Stimulated activated CD4-positive, alpha-beta T cell treated with anti-CD3 and anti-CD28 coated beads, Interleukin-12 subunit alpha, Interleukin-12 subunit beta, amount 100 ng/mL, for 48 hours (primary cell): ENCODE data around the gene FMNL2.

ENCODE experiments used
- DNase-seq, 3 donors: peaks; one replicate each; pipeline ENCODE4 v3.0.0-alpha.2; 2020; ENCODE audit warnings: low read depth in 2 of 3, low spot score in 1 of 3

Gene FMNL2

DNA sequence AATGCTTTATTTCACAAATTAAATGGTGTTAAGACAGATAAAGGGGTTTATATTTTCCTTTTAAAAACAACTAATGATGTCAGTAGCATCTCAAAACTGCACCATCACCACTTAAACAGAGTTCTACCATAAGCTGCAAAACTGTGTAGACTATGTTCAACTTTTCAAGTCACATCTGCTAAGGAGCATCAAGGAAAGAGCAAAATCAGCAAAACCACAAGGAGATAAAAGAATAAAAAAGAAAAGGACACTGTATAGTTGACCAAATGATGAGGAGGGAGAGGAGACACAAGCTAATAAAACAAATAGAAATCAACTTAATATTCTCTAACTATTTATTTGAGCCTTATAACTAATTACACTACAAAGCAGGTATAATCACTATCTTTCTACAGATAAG lies 348.4 kb downstream of the FMNL2 start:
- no peak for DNase-seq

DNA sequence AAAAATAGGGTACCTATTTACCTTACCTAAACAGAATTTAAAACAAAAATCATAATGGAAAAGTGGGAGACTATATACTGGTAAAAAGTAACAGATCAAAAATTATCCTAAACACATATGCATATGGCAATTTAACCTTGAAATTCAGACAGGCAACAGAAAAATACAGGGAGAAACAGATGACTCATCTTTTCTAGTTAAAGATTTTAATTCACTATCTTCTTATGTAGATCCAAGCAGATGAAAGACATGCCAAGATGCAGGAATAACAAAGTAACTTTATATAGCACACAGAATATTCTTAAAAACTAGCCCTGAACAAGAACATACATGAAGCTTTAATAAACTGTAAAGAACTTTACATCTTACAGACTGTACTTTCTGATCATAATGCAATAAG lies 351.3 kb downstream of the FMNL2 start:
- DNase-seq: no peak

DNA sequence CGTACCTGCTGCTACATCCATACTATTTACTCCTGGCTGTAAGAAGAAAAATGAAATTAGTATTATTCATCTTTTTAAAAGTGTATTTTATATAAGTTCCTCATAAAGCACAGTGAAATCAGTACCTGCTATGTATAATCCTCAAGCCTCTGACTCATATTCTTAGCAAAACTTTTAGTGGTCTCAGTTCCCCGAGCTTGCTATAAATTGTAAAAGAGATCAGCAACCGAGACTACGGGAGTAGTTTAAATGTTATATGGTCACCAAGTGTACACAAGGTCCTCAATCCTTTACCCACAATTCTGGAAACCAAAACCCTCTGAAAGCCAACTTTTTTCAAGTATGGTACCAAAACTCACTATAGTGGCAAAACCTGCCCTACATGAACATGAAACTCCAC lies 358.1 kb downstream of the FMNL2 start:
- no peak for DNase-seq

DNA sequence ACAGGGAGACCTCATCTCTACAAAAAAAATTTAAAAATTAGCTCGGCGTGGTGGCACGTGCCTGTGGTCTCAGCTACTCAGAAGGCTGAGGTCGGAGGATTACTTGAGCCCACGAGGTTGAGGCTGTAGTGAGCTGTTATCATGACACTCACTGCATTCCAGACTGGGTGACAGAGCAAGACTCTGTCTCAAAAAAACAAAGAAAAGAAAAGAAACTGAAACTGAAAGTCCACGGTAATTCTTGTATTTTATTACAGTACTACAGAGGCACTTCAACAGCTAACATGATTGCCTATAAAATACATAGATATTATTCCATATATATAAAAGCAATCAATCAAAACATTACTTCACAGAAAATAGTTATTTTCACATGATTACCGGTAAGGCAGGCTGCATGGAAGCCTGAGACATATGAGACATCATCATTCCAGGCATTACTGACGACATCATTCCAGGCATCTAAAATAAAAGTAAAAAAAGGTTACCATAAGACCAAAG lies 359.2 kb downstream of the FMNL2 start:
- DNase-seq: peak in 2 of 3 donors; percentile 11 to 16

DNA sequence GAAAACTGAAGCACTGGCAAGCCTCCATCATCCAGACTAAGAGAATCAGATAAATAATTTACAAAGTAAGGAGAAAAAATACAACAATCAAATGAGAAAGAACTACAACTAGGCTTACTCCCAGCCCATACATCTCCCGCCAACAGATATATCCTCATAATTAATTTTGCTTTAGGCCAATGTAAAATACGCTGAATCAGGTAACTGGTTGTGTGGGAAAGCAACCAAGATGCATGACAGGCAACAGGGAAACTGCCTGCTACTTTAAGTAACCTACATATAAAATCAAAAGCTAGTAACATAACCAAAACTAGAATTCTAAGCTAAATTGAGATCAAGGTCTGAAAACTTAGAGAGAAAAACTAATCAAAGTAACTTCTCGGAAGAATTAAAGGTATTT lies 360.8 kb downstream of the FMNL2 start:
- no peak for DNase-seq

DNA sequence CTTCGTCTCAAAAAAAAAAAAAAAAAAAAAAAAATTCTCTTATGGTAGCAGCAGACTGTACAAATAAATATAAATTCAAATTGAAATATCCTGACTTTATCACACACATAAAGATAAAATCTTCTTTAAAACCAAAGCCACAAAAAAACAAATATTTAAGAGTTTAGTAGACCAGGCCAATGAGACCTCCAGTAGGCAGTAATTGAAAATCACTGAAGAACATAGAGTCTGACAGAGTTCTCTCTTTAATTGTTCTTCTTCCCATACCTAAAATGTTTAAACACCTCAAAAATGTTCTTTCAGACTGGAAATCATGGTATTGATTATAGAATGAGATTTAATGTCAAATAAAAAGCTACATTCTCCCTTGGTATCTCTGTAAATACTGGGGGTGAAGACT lies 361.5 kb downstream of the FMNL2 start:
- DNase-seq: no peak
